ENCODE results near the gene ARID5A.
A peak's percentile ranks its signal among the peaks of the same experiment; 100 is the strongest.

Gene ARID5A

DNA sequence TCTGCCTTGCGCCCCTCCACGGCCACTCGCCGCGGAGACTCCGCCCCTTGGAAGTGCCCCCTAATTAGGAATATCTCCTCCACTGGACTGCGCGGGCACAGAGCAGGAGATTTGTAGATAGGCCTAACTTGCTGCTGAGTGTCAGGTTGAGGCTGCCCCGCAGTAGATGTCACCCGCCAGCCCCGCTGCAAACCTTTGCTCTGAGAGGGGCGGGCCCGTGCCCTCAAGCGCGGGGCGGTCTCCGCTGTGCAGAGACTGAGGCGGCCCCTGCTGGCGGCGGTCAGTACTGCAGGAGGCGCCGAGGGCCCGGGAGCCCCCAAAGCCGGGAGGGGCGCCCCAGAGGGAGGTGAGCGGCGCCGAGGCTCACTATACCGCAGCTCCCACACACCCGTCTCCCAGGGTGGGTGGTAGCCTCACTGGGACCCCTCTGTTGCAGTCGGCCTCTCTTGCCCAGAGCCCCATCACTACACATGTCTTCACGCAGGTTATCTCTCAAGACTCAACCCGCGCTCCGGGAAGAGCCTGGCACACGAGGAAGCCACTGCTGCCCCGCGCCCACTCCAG lies 28.5 kb upstream of the ARID5A start:
- DNase-seq (ENCODE audit: low read depth): peak; percentile 77

DNA sequence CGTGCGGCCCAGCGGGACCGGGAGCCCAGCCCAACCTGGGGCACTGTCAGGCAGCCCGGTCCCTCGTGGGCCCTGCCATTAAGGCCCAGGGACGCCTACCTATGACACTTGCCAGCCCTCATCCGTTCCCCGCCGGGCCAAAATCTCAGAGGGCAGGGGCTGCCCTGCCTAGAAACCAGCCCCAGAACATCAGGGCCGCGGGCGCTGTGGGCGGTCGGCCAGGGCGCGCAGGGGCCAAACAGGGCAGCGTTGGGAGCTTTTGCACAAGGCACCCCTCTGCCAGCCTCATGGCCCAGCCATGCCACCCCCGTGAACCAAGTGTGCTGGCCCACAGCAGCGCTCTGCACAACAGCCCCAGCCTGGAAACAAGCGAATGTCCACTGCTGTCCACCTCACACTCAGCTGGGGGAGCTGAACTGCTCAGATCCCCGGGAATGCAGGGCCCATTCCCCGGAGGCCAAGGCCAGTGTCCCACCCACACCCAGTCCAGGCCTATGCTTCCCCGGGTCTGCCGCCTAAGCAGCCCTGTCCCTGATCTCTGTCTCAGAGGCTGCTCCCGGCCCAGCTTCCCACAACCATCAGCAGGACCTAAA lies 27.9 kb upstream of the ARID5A start:
- DNase-seq (ENCODE audit: low read depth): no peak

DNA sequence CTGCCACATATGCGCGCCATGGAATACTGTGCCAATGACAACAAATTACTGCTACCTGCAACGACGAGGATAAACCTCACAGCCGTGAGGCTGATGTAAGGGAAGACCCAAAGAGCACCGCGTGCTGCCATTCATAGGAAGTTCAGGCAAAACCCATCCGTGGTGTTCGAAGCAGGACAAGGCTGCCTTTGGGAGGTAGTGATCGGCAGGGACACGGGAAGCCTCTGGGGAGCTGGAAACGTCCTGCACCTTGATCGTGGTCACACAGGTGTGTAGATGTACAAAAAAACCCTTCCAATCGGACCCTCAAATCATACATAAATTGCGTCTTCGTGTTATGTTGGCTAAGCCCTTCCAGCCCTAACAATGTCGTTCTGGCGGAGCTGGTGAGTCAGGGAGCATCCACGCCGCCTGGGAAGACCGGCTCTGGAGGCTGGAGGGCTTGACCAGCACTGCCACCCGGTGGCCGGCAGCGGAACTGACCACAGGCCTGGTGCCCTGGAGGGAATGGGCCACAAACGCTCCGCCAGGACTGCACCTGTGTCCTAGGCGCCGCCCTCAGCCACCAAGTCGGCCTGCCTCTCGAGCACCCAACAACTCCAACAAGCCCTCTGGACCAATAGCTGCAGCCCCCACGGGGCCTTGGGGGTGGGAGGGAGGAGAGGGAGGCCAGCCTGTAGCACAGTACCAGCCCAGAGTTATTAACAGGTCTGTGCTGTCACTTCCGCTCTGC lies 27.3 kb upstream of the ARID5A start:
- DNase-seq (ENCODE audit: low read depth): no peak

DNA sequence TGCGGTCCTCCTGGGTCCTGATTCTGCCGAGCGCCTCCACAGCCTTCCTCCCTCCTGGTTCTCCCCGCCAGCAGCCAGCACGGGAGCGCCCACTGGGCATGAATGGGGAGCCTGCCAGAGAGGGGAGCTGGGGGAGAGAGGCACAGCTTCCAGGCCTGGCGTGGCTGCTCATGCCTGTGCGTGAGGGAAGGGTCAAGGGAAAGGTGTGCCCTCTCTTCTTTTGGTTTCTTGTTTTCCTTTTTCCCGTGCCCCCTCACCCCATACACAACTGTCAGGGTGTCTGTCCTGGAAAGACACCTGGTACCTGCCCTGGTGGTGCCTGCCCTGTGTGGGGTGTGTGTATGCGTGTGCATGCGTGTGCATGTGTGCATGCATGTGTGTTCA lies 26.7 kb upstream of the ARID5A start:
- DNase-seq (ENCODE audit: low read depth): no peak

DNA sequence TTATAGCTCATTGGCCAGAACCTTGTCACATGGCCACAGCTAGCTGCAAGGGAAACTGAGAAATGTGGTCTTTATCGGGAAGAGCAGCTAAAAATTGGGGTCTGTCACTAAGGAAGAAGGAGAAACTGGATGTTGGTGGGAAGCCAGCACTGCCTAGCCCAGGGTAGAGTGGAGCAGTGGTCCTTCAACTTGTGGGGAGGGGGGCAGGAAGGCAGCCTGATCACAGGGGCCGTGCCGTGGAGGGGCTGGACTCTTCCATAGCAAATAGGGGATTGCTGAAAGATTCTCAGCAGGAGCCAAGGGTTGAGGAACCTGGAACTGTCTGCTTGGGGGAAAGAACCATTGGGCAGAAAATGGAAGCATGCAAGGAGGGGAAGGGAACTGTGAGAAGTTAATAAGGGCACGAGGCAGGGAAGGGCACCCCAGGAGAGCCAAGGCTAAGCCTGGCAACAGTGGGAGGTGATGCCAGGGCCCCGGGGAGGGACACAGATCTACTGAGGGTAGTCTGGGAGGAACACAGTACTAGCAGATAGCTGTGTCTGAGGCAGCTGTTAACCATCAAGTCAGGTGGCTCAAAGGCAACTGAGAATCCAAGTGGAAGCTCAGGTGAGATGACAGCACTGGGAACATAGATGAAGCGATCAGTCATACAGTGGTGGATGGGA lies 25.5 kb upstream of the ARID5A start:
- DNase-seq (ENCODE audit: low read depth): no peak

DNA sequence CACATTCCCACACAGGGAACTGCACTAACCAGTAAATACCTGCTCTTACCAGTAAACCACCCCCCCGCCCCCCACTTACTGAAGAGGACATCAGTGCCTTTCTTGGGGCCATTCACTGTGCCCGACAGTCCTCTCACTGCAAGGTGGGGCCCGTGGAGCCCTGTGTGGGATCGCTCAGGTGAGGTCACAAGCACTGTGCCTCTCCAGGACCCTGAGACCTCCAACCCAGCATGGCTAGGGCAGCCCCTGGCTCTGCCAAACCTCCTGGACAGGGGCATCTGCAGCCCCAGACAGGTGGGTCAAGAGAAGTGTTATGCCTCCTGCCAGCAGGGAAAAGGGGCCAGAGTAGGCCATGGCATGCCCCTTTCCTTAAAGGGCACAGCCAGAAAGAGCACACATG lies 24.7 kb upstream of the ARID5A start:
- DNase-seq (ENCODE audit: low read depth): no peak

DNA sequence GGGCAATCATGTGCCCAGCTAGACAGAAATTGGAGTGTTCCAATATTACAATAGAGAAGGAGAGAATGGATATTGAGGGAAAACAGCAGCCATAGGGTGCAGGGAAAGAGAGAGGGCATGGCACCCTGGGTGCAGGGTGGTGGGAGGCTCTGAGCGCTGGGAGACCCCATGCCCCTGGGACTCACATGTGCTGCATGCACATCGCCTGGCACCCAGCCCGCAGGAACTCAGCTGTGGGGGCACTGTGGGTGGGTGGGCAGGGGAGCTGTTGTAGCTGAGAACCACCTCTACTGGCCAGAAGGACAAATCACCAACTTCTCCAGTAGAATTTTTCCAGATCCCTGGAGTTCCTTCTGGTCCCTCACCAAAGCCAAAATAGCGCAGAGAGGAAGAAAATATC lies 24.2 kb upstream of the ARID5A start:
- DNase-seq (ENCODE audit: low read depth): no peak

DNA sequence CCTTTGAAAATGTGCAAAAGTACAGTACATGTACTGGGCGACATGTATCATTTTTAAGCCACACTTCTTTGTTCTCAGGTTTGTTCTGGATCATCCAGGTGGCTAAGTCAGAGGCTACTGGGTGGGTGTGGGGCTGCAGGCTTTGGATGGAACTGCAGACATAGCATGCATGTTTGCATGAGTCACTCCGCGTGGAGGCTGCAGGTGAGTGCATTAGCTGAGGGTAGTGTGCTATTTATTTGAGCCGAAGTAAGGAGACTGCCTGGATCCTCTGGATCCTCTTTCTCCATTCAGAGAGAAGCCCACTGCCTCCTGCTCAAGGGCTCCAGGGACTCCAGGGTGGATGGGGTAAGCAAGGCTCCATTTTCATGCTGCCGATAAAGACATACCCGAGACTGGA lies 22.0 kb upstream of the ARID5A start:
- DNase-seq (ENCODE audit: low read depth): no peak

DNA sequence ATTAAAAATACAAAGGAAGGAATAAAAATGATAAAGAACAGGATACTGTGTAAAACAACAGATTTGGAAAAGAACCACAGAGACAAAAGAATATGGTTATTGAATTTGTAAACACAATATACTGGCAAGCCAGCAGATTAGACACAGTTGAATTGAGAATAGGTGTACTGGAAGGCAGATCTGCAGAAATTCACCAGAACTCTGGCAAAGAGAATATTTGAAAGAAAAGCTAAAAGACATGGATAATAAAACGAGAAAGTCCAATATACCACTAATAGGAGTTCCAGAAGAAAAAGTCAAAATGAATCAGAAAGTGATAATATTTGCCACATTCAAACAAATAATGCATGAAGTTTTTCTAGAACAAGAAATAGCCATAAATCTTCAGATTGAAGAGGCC lies 19.5 kb upstream of the ARID5A start:
- DNase-seq (ENCODE audit: low read depth): no peak

DNA sequence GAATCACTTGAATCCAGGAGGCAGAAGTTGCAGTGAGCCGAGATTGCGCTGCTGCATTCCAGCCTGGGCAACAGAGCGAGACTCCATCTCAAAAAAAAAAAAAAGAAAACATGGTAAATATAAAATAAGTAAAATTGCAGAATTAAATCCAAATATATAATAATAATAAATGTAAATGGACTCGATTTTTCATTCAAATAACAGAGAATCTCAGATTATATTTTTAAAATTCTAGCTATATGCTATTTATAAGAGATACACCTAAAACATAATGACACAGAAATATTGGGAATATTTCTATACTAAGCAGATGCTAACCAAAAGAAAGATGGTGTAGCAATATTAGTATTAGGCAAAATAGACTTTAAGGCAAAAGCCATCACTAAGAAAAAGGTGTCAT lies 16.3 kb upstream of the ARID5A start:
- DNase-seq (ENCODE audit: low read depth): no peak

DNA sequence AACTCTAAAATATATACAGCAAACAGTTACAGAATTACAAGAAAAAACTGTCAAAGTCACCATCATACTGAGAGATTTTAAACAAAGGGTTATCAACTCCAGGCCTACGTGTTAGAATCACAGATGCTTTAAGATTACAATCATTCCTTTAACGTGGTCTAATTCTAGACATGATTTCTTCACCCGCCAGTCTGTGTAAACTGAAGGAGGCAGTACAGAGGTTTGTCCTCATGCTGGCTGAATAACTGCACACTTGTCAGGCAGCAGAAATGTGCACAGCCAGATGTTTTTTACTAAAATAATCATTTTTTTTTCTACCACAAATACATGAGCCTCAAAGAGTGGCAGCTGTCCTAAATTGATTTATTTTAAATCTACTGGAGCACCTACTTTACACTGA lies 15.9 kb upstream of the ARID5A start:
- no peak for DNase-seq (ENCODE audit: low read depth)

DNA sequence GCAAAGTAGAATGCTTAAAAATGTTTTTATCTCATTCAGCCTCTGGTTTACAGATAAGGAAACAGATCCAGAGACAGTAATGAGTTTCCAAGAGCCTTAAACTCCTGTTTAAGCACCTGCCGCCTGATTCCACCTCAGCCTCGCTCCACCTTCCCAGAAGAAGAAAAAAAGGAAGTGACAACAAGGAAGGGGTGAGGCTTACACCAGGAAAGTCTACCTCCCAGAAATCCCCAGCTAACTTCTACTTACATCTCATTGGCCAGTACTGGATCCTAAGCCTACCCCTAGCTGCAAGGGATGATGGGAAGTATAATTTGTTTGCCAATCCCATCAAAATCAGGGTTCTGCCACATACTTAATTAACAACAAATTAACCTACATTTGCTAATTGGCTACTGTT lies 15.3 kb upstream of the ARID5A start:
- no peak for DNase-seq (ENCODE audit: low read depth)

DNA sequence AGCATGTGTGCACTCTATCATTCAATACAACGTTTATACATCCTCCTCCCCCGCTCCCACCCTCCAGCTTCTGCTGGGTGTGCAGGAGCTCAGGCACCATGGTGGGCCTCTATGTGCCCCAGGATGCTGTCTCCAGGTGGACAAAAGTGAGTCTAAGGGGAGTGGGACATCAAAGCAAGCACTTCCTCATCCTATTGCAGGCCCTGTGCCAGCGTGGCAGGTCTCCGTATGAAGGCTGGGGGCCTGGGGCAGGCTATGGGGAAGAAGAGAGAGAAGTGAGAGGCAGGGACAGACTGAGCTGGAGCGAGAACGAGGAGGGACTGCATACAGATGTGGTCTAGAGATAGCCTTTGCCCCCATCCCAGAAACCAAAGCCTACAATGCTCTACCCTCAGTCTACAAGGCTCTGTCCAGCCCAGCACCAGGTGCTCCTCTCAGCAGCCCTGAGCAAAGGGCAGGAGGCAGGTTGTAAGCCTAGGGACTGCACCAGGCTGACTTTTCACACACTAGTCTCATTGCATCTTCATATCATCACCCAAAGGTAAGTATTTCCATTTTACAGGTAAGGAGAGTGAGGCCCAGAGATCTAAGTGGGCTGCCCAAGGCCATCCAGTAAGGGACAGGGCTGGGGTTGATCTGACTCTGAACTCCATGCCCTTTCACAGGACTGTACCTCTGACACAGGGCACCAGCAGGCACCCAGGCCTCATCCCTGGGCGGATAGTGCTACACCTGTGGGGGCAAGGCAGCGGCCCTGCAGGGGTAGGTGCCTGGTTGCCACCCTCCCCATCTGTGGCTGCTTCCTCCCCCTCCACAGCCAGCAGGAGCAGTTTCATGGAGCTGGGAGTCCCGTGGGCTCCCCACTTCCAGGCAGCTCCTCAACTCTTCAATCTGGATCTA lies 14.0 kb upstream of the ARID5A start:
- no peak for DNase-seq (ENCODE audit: low read depth)

DNA sequence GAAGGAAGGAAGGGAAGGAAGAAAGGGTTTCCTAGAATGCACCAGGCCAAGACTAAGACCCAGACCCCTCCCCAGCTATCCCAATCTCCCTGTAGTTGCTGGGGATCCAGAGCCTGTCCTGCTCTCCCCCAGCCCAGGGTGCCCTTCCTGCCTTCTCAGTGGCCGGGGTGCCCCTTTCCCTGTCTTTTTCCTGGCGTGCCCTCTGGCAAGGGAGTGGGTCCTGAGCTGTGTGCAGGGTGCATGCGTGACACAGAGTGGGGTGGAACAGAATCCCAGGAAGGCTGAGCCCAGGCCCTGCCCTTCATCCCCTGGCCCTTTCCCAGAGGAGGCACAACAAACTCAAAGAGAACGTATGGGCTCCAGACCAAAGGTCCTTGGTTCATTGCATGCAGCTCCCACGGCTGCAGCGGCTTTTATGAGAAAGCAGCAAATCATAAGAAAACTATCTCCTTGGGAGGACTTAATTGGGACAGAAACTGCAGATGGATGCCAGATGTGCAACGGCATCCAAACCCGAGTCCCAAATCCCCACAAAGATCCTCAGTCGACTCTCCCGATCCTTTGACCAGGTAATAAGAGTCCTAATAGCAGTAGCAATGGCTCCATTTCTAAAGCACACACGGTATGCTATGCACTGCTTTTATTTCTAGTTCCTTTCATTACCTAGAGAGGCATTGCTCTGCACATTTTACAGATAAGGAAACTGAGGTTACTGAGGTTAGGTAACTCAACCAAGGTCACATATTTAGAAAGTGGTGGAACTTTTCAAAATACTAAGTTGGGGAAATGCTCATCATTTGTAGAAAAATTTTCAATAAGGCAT lies 12.7 kb upstream of the ARID5A start:
- DNase-seq (ENCODE audit: low read depth): no peak

DNA sequence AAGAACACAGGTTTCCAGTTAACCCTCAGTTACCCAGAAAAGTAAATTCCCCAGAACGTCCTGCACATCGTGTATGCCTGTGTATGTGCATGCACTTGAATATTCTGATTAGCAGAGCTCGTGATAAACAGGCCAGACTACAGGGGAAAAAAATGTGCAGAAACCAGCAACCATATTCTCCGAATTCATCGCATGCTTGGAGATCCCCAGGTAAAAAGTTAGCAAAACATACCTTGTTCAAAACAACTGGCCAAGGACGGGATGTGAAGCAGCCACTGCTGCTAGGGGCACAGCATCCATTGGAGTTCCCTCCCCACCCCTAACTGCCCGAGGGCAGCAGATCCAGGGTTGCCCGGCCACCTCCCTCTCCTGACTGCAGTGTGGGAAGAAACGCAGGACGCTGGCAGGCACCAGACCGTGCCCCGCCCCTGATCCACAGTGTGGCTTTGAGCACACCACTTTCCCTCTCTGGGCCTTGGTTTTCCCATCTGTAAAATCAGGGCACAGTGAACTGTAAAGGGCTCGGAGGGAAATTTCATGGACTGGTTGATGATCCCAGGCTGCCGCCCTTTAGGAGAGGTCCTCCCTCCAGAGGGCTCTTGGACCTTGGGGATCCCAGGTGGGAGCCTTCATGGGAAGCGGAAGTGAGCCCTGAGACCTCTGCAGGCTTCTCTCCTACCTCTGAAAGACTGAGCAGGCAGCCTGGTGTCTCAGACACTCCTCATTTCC lies 11.9 kb upstream of the ARID5A start:
- no peak for DNase-seq (ENCODE audit: low read depth)

DNA sequence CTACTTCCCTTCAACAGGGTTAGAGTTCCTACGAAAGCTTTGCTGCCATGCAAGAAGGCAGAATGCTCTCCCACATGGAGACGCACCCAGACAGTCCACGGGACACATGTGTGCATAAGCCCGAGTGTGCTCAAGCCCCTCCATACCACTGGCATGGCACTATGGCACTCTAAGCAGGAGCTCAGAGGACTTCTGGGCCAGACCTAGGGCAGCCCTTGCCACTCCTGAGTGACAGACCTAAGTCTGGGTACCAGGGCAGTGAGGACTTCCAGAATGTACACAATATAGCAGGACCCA lies 11.4 kb upstream of the ARID5A start:
- no peak for DNase-seq (ENCODE audit: low read depth)

DNA sequence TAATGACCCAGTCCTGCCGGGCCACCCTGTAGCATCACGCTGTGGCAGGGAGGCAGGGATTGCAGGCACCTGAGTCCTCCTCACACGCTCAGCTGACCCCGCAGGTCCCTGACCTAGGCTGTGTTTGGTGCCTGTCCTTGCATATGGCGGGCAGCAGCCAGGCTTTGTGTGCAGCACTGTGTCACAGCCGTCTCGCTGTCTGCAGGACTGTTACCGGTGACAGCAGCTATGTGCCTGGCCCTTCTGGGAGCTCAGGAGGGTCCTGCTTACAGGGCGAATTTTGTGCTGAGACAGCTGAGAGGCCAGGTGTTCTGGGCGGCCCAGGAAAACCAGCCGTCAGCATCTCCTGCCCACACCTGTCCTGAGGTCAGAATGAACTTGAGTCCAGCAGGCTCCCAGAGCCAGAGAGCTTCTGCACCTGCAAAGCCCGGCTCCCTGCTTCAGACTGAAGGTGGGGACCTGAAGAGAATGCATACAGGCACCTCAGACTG lies 10.4 kb upstream of the ARID5A start:
- DNase-seq (ENCODE audit: low read depth): no peak

DNA sequence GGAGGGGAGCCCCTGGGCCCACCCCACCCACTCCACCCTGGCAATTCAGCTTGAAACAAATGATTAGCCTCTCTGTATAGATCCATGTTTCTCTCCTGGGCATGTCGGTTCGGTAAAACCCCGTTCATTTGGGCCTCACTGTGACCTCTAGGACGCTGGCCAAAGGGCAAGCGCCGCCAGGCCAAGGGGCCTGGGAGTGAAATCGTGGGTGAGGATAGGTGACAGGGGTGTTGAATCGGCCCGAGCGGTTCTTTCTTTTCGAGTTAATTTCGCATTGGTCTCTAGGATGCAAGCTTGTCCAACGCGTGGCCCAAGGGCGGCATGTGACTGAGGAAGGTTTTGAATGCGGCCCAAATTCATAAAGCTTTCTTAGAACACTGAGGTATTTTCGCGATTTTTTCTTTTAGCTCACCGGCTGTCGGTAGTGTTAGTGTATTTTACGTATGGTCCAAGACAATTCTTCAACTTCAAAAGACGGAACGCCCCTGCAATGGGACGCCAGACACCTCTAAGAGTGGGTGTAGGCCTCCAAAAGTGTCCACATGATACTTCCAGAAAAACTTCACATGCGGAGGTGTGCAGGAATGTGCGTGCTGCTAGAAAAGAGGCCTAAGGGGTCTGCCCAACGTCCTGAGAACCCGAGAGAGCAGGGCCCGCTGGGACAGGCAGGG lies 9.8 kb upstream of the ARID5A start:
- DNase-seq (ENCODE audit: low read depth): no peak

DNA sequence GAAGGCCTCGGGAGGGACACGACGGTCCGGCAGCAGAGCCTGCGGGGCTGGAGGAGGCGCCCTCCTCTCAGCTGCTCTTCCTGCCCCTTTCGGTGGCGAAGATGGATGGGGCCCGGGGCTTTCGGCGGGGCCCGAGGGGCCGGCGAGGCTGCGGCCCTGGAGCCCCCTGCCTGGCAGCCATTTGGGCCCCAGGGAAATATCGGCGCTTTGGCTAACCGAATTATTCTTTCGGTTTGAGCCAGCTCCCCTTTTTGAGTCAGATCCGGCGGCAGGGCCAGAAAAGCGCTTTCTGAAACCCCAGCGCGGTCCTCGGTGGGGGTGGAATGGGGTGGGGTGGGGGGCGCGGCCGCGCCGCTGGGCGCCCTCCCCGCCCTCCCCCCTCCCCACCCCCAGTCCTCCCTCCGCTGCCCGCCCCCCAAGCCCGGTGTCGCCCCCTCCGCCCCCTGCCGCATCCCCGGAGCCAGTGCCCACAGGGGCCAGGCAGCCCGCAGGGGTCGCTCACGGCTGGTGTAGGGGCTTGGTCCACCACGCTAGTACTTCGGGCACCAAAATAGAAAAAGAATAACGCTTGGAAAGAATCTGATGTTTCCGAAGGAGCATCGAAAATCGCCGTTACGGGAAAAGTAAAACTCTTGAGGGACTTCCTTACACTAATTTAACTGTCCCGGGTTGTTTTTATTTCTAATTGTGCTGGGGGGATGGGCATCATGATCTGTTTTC lies 9.1 kb upstream of the ARID5A start:
- peak; percentile 31 for DNase-seq (ENCODE audit: low read depth)

Data from activated T-helper 1 cell treated with Interleukin-2 at 50 U/mL for 16 hours (primary cell).